SU-DHL-6 (cell line): Measurements from ENCODE around the gene SORBS2.
A peak's percentile ranks its signal among the peaks of the same experiment; 100 is the strongest.

Experiments
- H2AFZ ChIP-seq: fragments of 200-600 bp; sonication (generic); 2 replicates; pipeline ENCODE4 v1.6.1; 2014; ENCODE audit warnings: low read depth, mild to moderate bottlenecking, moderate library complexity, mixed read lengths, antibody characterized with exemption, low read length; ENCODE audit not compliant: severe bottlenecking
- H3F3A ChIP-seq: fragments of 200-600 bp; shearing (Covaris generic); 2 replicates; pipeline ENCODE4 v1.6.0; 2016; ENCODE audit warnings: antibody characterized with exemption, mild to moderate bottlenecking; ENCODE audit not compliant: insufficient read depth
- H3K27ac ChIP-seq: fragments of 200-600 bp; sonication (generic); 2 replicates; pipeline ENCODE4 v1.5.1; 2016; ENCODE audit warnings: low read depth, mild to moderate bottlenecking, low read length, moderate library complexity, mixed read lengths
- H3K27me3 ChIP-seq: fragments of 200-600 bp; sonication (generic), shearing (Covaris generic); 2 replicates; pipeline ENCODE4 v1.6.0; 2014; ENCODE audit warnings: mild to moderate bottlenecking, low read length
- H3K36me3 ChIP-seq: fragments of 200-600 bp; sonication (generic); 2 replicates; pipeline ENCODE4 v1.6.1; 2014; ENCODE audit warnings: mild to moderate bottlenecking, low read length, mixed read lengths
- H3K4me2 ChIP-seq: fragments of 300-600, 200-600 bp; shearing (Covaris generic), sonication (generic); 2 replicates; pipeline ENCODE4 v1.6.0; 2014; ENCODE audit warnings: low read length, low read depth, mild to moderate bottlenecking; ENCODE audit not compliant: poor library complexity, severe bottlenecking
- H3K4me3 ChIP-seq: fragments of 200-600 bp; sonication (generic); 2 replicates; pipeline ENCODE4 v1.5.1; 2014; ENCODE audit warnings: antibody characterized with exemption, low read length, mild to moderate bottlenecking, mixed read lengths; ENCODE audit not compliant: insufficient read depth, poor library complexity, severe bottlenecking
- H3K79me2 ChIP-seq: fragments of 200-600 bp; sonication (generic); 2 replicates; pipeline ENCODE4 v1.6.1; 2014; ENCODE audit warnings: mild to moderate bottlenecking, low read length, moderate library complexity; ENCODE audit not compliant: insufficient read depth
- H3K9ac ChIP-seq: fragments of 200-600 bp; sonication (generic); 2 replicates; pipeline ENCODE4 v1.7.0; 2014; ENCODE audit warnings: mild to moderate bottlenecking, low read length
- H3K9me2 ChIP-seq: fragments of 200-600 bp; sonication (generic); replicated peaks from 2 replicates; pipeline ENCODE4 v1.6.1; 2014; ENCODE audit warnings: low read length; ENCODE audit not compliant: insufficient read depth
- H3K9me3 ChIP-seq: fragments of 200-600 bp; sonication (generic); 2 replicates; pipeline ENCODE4 v1.6.1; 2014; ENCODE audit warnings: low read length, mixed read lengths; ENCODE audit not compliant: insufficient read depth
- H4K20me1 ChIP-seq: fragments of 200-600 bp; sonication (generic); 2 replicates; pipeline ENCODE4 v1.6.1; 2014; ENCODE audit warnings: low read depth, mild to moderate bottlenecking, antibody characterized with exemption, low read length, moderate library complexity, mixed read lengths
- EZH2phosphoT487 ChIP-seq: fragments of 200-600 bp; sonication (generic), shearing (Covaris generic); conservative IDR thresholded peaks from 2 replicates; pipeline ENCODE4 v1.6.1; 2018; ENCODE audit warnings: mild to moderate bottlenecking, antibody characterized with exemption, low read length, moderate library complexity, mixed read lengths
- TF ChIP-seq, protein P1 (sequence below): fragments of 200-600 bp; sonication (generic); IDR thresholded peaks from one replicate; pipeline ENCODE4 v1.5.1; 2017; ENCODE audit warnings: antibody characterized with exemption, mild to moderate bottlenecking, low read length, moderate library complexity; ENCODE audit not compliant: insufficient read depth, poor library complexity, severe bottlenecking

The SORBS2 gene

DNA sequence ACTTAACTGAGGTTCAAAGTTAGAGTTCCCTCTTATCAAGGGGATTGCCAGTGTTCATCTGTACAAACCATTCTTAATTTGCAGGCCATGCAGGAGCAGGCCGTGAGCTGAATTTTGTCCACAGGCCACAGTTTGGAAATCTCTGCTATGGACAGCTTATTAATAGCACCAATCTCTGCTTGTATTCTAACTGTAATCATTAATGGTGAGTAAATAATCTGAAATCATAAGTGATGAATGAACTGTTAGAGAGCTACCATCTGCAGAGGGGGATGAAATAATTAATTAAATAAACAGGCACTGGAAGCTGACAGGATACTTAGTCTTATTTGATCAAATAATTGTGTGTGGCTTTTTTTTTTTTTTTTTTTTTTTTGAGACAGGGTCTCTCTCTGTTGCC lies 228.2 kb downstream of the SORBS2 start:
- Histone ChIP-seq H3K9me3 (no peaks in the 10 kb centered on the region), H3K4me3 (no peak overlapping the region), H3K27ac (peak overlapping the region; percentile 76), H4K20me1 (no peaks in the 10 kb centered on the region), H3K4me2 (peak overlapping the region; percentile 57), H2AFZ (peak overlapping the region; percentile 55), H3K36me3 (no peaks in the 10 kb centered on the region), H3K27me3 (no peaks in the 10 kb centered on the region), H3K9me2 (no peaks in the 10 kb centered on the region), H3K9ac (peak overlapping the region; percentile 83), H3K79me2 (peaks cover 11% of the 10 kb centered on the region), H3F3A (peaks cover 53% of the 10 kb centered on the region)
- no peak for TF ChIP-seq EZH2phosphoT487
- TF ChIP-seq, protein P1, sequence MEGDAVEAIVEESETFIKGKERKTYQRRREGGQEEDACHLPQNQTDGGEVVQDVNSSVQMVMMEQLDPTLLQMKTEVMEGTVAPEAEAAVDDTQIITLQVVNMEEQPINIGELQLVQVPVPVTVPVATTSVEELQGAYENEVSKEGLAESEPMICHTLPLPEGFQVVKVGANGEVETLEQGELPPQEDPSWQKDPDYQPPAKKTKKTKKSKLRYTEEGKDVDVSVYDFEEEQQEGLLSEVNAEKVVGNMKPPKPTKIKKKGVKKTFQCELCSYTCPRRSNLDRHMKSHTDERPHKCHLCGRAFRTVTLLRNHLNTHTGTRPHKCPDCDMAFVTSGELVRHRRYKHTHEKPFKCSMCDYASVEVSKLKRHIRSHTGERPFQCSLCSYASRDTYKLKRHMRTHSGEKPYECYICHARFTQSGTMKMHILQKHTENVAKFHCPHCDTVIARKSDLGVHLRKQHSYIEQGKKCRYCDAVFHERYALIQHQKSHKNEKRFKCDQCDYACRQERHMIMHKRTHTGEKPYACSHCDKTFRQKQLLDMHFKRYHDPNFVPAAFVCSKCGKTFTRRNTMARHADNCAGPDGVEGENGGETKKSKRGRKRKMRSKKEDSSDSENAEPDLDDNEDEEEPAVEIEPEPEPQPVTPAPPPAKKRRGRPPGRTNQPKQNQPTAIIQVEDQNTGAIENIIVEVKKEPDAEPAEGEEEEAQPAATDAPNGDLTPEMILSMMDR = no peak

DNA sequence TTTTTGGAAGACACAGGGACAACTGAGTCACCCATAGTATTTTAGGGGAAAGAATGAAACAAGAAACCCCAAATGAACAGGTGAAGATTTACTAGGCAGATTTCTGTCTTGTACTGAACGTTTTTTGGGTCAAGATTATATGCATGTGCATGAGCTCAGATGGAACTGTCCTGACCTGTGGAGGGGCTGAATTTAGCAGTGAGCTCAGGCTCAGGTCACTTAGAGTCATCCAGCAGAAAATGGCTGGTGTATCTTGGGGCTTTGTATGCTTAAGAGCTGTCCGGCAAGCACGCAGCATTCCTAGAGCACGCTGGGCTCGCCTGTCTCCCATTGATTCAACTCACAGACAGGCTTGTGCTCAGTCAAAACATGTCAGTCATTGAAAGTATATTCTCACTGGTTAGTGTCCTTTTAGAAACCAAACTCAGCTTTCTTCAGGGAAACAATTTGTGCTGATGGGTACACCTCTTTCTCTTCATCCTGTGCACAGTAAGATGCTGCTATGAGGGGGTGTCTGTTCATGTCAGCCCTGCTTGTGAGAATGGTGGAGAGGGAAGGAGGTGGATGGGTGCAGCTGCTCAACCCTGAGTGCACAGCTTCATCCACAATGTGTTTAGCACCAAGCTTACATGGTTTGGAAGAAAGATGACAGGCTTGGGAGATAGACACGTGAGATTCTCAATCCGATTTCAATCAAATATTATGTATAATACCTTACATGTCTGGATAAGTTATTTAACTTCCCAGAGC lies 229.2 kb downstream of the SORBS2 start:
- H3F3A ChIP-seq = peaks cover 46% of the 10 kb centered on the region
- H3K9me3 ChIP-seq = no peaks in the 10 kb centered on the region
- H3K4me3 ChIP-seq = no peak overlapping the region
- no peak for TF ChIP-seq EZH2phosphoT487
- TF ChIP-seq, protein P1 = no peak
- H3K9ac ChIP-seq = peak overlapping the region; percentile 83
- H3K9me2 ChIP-seq = no peaks in the 10 kb centered on the region
- H3K79me2 ChIP-seq = peaks cover 8% of the 10 kb centered on the region; the same call in 1 of the 2 replicates
- H3K27me3 ChIP-seq = no peaks in the 10 kb centered on the region
- H3K36me3 ChIP-seq = no peaks in the 10 kb centered on the region
- peak overlapping the region; percentile 57 for H3K4me2 ChIP-seq
- H3K27ac ChIP-seq = peak overlapping the region; percentile 76
- H4K20me1 ChIP-seq = no peaks in the 10 kb centered on the region
- peak overlapping the region; percentile 55 for H2AFZ ChIP-seq

DNA sequence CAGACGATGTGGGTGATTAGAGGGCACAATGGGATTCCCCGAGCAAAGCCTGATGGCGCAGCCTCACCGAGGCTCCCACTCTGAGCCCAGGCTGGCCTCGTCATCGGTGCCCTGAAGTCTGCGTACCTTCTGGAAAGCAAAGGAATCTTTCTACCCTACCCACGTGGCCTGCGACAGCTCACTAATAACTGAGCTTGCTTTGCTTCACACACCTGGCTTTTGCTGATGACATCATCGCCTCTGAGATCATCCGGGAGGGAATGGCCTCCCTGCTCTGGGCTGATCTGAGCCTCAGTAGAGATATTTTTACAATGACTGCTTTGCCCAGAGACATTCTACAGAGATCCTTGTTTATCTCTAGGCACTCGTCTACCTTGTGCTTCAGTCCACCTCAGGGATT lies 231.3 kb downstream of the SORBS2 start:
- no peak for TF ChIP-seq EZH2phosphoT487
- TF ChIP-seq, protein P1 = no peak
- Histone ChIP-seq H3K9ac (no peak overlapping the region), H3K36me3 (no peaks in the 10 kb centered on the region), H3K9me3 (no peaks in the 10 kb centered on the region), H3K79me2 (peaks cover 8% of the 10 kb centered on the region; the same call in 1 of the 2 replicates), H3K27ac (no peak overlapping the region), H3K9me2 (no peaks in the 10 kb centered on the region), H3F3A (peaks cover 27% of the 10 kb centered on the region), H4K20me1 (no peaks in the 10 kb centered on the region), H3K4me3 (no peak overlapping the region), H3K4me2 (no peak overlapping the region), H2AFZ (no peak overlapping the region), H3K27me3 (no peaks in the 10 kb centered on the region)
